CD4-positive, alpha-beta T cell treated with Interleukin-12 subunit alpha and Interleukin-12 subunit beta, for 1 hour (primary cell): ENCODE data around the gene ZDHHC18.
"Not testable (repeated sequence)": the region's sequence is repeated elsewhere in the genome, so short reads cannot be mapped to it uniquely, and the experiment has no call there.

Experiments
- DNase-seq: peaks from one replicate; pipeline ENCODE4 v3.0.0-alpha.2; 2020

Gene ZDHHC18

DNA sequence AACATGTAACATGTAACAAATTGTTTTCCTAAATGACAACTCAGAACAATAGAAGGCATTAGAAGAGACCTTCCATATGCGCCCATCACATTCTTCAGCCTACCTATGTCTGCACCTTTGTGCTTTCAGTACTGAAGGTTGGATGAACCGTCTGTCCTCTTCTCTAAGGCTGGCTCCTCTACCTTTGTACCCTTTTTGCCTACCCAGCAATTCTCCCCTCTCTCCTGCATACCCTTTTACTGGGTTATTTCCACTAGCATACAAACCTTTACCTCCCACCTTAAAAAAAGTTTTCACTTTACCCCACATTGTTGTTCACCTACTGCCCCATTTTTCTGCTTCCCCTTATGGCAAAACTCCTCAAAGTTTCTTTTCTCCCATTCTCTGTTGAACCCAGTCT is 33.6 kb upstream of the ZDHHC18 start:
- DNase-seq = no peak

DNA sequence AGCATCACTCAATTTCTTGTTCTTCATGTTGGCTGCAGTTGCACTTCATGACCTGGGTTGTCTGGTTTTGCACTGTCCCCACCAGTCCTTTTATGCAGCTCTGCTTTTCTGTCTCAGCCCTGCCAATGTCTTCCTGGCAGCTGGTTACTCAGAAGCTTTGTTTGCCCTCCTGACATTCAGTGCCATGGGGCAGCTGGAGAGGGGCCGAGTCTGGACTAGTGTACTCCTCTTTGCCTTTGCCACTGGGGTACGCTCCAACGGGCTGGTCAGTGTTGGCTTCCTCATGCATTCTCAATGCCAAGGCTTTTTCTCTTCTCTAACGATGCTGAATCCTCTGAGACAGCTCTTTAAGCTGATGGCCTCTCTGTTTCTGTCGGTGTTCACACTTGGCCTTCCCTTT is 32.1 kb upstream of the ZDHHC18 start:
- no peak for DNase-seq

DNA sequence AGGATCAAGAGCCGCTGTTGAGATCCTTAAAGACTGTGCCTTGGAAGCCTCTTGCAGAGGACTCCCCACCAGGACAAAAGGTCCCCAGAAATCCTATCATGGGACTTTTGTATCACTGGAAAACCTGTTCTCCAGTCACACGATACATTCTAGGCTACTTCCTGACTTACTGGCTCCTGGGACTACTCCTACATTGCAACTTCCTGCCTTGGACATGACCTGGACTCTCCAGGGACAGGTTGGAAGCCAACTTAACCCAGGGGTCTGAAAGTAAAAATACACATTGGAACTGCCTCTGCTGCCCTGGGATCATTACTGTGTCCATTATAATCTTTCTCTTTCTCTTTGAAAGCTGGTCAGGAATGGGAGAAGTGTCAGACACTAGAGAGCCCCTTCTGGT is 28.9 kb upstream of the ZDHHC18 start:
- DNase-seq = no peak

DNA sequence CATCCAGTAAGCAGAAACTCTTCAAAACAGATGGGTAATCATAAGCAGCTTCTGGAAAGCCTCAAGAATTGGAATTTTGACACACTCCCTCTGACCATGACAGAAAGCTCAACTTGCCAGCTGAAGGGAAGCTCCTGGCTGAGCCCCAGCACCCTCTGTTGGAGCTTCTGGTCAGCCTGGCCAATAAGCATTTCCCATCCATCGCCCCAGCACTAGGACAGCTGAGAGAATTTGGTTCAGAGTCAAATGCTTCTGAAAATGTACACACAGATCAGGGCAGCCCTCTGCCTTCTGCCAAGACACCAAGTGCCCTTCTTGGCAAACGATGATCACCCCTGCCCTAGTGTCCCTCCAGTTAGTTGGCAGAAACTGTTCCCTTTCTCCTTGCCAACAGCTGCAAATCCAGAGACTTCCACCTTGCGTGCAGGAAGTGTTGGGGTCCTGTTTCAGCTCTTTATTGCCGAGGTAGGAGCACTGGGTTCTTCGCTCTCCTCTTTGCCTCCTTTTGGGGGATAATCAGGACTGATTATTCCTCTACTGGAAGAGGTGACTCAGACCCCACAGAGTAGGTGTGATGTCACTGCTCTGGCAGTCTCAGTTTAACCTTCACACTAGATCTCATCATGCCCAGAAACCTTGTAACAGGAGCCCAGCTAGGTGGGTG is 26.9 kb upstream of the ZDHHC18 start:
- DNase-seq = no peak

DNA sequence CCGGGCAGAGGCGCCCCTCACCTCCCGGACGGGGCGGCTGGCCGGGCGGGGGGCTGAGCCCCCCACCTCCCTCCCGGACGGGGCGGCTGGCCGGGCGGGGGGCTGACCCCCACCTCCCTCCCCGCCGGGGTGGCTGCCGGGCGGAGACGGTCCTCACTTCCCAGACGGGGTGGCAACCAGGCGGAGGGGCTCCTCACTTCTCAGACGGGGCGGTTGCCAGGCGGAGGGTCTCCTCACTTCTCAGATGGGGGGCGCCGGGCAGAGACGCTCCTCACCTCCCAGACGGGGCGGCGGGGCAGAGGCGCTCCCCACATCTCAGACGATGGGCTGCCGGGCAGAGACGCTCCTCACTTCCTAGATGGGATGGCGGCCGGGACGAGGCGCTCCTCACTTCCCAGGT is 22.6 kb upstream of the ZDHHC18 start:
- DNase-seq = not testable (repeated sequence)

DNA sequence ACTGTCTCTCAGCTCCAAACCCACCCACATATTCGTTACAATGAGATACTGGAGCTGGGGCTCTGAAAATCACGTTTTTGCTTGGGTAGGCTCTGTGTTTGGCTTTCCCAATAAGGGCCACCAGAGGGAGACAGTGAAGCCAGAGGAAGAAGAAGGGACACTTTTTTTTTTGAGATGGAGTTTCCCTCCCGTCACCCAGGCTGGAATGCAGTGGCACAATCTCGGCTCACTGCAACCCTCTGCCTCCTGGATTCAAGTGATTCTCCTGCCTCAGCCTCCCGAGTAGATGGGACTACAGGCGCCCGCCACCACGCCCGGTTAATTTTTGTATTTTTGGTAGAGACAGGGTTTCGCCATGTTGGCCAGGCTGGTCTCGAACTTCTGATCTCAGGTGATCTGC is 16.4 kb upstream of the ZDHHC18 start:
- peak; percentile 87 for DNase-seq

DNA sequence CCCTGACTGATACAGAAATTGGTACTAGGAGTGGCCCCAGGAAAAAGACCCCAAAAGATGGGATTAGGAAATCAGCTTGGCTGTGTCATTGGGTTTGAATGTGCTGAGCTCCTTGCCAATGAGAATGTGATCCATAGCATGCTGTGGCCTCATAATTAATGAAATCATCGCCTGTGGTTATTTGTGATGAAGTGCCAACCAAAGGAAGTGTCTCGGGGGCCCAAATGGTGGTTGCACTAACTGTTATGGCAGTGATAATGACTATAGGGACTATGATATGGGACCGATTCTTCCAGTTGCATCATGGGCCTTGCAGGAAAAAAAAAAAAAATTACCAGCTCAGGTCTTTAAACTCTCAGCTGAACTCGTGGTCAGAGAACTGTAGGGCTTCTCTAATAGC is 15.4 kb upstream of the ZDHHC18 start:
- peak; percentile 45 for DNase-seq

DNA sequence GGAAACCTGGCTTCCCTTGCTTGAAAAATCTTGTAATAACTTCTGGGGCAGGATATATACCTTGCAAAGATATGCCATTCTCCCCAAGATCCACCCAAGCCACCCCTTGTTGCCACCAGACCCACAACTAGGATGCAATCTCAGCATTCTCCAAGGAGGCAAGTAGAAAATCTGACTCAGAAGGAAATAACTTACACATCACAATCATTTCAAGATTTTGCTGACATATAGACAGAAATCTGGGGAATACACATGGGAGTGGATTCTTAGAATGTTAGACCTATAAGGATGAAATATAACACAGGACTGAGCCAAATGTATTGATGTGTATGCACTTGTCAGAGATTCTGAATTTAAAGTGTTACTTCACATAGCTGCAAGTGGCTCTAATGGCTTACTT is 14.8 kb upstream of the ZDHHC18 start:
- no peak for DNase-seq

DNA sequence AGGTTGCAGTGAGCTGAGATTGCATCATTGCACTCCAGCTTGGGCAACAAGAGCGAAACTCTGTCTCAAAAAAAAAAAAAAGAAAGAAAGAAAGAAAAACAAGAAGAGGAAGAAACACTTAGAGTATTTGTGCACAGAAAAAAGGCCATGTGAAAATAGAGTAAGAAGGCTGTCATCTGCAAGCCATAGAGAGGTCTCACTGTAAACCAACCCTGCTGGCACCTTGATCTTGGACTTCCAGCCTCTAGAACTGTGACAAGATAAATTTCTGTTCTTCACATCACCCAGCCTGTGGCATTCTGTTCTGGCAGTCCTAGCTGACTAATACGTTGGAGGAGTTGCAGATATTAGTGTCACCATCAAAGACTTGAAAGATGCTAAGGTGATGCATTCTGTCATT is 12.1 kb upstream of the ZDHHC18 start:
- no peak for DNase-seq

DNA sequence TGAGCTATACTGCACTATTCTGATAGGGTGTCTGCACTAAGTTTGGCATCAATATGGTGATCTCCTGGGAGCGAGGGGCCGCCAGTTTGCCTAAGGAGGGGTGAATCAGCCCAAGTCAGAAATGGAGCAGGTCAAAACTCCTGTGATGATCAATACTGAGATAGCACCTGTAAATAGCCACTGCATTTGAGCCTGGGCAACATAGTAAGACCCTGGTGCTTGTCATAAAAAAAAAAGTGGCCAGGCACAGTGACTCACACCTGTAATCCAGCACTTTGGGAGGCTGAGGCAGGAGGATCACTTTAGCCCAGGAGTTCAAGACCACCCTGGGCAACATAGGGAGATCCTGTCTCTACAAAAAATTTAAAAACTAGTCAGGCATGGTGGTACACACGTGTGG is 11.6 kb upstream of the ZDHHC18 start:
- DNase-seq = no peak

DNA sequence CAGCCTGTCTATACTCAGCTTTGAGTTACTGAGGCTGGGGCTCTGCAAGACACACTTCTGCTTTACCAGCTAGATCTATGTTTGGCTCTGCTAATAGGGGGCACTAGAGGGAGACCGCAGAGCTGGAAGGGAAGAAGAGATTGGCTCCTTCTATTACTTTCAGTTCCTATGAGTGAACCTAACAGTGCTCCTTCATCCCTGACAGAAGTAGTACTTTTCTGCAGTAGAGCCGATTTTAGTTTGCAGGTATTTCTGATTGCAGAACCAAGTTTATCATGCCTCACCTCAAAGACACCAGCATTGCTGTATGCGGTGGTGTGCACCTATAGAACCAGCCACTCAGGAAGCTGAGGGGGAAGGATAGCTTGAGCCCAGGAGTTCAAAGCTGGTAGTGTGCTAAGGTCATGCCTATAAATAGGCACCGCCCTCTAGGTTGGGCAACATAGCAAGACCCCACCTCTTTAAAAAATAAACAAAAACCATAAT is 5.7 kb upstream of the ZDHHC18 start:
- DNase-seq = peak; percentile 69

DNA sequence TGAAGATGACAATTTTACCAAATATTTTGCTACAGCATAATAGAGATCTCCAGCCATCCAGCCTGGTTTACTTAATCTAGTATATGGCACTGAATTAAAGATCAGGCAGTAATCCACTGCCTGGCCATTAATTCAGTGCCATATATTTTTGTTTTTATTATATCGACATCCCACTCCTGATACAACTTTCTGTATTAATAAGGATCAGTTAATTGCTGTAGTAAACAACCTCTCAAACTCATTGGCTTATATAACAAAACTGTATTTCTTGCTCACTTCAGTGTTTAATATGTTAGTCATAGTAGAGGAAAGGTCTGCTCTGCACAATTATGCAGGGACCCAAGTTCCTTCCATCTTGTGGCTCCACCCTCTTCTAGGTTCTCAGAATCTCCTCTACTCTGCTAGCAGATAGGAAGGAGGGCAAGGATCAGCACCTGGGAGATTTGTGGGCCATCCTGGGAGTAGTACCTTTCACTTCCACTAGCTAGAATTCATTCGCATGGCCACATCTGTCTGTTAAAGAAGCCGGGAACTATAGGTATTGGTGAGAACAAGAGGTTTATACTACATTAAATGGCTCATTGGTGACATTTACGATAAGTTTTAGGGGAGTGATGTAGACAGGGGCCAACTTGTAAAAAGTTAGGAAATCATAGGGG is 3.6 kb upstream of the ZDHHC18 start:
- no peak for DNase-seq

DNA sequence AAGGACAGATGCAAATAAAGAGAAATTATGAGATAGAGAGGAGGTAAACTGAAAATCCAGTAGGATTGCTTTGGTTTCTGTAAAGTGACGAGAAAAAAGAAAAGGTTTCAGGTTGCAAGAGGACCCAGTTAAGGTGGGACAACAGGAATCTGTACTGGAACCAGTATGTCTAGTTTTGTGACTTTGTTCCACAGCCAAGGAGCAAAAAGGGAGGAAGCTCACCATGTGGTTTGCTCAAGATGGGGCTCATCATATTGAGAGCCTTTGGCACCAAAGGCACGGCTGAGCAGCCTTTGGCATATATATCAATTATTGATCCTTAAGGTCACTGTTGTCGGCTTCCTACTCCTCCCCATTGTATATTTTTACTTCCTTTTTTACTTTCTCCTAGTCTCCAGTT is 1.8 kb upstream of the ZDHHC18 start:
- DNase-seq = no peak

DNA sequence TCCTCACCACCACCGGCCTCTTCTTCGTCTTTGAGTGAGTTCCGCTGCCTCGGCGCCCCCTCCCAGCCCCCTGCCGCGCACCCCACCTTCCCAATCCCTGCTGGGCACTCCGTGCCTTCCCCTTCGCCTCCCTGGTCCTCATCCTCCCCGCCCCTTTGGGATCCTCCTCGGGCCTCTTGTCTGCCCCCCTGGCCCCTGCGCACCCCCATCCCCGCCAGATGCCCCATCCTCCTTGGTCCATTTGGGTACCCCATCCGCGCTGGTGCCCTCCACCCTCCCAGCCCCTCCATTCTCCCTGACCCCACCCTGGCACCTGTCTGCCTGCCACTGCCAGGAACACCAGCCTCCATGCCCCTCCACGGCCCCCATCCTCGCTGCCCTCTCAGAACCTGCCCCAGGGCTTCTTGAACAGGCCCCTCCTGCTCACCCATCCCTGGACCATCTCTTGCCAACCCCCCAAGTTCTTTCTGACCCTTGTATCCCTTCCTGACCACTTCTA is 667 bp downstream of the ZDHHC18 start:
- no peak for DNase-seq

DNA sequence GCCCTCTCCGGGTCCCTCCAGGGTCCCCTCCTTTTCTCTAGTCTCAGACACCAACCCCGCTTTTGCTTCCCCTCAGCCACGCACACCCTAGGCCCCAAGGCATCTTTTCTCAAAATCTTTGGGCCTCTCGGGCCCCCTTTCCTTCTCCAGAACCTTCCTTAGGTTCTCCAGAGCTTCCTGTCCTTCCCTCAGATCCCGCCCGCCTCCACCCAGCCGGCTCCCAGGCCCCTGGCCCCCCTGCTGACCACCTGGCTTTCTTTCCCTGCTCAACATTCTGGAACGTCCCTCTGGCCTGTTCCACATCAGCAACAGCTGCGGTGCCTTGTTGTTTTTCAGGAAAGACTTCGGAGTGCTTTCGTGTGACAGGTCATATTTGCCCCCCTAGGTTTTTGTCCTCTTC is 1.2 kb downstream of the ZDHHC18 start:
- DNase-seq = no peak

DNA sequence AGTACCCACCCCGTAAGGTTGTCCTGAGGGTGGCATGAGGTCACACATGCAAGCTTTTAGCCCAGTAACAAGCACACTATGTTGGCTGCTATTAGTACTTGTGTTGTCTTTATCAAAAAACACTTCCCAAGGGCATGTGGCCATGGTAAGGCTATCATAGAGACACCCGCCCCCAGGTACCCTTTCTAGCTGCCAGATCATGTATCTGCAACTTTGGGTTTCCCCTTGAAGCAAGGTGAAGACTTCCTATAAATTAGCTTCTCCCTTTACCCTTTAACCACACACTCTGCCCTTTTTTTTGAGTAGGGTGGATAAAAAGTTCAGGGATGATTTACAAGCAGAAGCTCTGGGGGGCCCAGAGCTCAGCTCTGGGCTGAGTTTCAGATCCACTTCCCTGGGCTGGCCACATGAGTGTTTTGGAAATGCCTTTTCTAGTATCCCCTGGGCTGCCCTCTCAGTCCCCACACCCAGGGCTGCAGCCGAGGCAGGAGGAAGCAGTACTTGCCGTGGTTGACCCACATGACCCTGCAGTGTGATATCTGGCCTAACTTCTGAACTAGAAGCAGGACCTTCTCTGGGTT is 2.0 kb downstream of the ZDHHC18 start:
- peak; percentile 54 for DNase-seq

DNA sequence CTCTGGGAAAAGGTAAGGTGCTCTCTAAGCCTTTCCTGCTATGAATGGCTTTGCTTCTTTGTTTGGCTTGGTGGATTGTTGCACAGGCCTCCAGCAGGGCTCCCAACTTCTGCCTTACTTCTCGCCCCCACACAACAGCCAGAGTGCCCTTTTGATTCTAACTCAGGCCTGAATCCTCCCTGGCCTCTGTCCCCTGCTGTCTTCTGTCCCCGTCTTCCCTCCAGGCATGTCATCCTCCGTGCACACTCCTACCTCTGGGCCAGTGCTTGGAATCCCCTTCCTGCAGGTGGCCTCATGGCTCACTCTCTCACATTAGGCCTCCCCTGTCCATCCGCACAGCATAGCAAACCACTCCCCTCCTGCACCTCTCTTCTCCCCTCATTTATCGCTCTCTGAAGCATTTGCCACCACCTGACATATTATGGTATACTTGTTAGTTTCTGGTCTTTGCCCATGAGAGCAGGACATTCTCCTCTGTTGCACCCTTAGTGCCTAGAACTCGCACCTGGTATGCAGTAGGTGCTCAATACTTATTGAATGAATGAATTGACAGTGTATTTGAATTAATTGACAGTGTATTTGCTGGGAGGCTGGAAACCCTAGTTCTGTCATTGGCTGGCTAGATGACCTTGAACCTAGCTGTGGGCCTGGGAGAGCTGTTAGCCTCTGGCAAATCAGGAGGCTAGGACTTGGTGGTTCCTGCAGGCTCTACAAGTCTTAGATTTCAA is 2.9 kb downstream of the ZDHHC18 start:
- no peak for DNase-seq

DNA sequence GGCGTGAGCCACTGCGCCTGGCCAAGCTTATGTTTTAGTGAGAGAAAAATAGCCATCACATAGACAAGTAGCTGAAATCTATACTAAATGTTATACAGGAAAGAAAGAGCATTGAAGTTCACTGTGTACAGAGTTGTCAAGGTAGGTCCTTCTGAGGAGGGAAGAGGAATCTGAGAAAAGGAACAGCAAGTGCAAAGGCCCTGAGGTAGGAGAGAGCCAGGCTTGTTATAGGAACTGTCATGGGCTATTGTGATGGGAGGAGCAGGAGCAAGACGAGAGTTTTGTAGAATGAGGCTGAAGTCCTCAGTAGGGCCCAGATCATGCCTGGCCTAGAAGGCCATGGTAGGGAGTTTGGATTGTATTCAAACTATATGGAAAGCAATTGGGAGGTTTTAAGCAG is 4.6 kb downstream of the ZDHHC18 start:
- no peak for DNase-seq

DNA sequence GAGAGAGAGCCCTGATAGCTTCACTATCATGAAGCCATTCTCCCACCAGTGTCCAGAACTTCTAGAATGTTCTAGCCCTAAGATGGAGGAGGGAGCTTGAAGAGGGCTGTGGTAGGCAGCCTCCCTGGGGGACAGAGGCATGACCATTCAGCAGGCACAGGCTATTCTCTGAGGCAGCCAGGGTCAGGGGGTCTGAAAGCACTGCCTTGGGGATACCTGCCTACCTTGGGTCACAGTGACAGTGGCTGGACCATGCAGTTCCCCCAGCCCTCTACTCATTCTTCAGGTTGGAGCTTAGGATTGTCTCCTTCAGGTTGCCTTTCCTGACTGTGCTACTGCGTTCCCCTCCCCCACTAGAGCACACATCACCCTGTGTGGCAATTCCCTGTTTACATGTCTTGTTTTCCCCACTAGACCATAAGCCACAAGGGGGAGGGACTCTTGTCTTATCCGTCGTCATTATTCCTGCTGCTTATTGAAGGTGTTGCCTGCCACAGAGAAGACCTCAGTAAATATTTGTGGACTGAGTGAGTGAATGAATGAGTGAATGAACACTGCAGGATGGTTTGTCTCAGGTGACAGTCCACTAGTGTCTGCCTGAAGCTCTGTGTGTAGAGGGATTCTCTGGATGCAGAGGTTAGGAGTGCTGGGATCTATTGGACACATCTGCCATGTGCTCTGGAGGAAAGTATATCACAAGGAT is 5.2 kb downstream of the ZDHHC18 start:
- peak; percentile 58 for DNase-seq

DNA sequence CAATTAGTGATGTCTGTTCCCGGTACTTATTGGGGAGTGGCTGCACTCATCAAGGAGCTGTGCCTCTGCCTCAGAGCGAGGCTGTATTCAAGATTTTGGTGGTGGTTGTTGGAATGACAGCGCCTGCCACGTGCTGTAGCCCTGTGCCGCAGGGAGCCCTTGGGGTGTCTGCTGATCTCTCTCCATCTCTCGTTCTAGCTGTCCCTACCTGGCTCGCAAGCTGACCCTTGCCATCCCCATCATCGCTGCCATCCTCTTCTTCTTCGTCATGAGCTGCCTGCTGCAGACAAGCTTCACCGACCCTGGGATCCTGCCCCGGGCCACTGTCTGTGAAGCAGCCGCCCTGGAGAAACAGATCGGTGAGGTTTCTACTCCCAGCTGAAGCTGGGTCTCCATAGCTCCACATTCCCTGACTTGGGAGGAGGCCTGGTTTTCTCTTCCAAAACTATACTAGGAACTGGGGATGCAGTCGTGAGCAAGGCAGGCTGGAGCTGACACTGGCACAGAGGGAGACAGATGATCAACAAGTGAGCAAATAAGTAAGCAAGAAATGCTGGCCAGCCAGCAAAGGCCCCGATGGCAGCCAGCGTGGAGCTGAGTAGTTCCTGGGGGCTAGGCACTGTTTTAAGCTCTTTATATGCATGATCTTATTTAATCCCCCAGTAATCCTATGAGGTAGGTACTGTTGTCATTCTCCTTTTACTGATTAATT is 5.9 kb downstream of the ZDHHC18 start:
- DNase-seq = no peak

DNA sequence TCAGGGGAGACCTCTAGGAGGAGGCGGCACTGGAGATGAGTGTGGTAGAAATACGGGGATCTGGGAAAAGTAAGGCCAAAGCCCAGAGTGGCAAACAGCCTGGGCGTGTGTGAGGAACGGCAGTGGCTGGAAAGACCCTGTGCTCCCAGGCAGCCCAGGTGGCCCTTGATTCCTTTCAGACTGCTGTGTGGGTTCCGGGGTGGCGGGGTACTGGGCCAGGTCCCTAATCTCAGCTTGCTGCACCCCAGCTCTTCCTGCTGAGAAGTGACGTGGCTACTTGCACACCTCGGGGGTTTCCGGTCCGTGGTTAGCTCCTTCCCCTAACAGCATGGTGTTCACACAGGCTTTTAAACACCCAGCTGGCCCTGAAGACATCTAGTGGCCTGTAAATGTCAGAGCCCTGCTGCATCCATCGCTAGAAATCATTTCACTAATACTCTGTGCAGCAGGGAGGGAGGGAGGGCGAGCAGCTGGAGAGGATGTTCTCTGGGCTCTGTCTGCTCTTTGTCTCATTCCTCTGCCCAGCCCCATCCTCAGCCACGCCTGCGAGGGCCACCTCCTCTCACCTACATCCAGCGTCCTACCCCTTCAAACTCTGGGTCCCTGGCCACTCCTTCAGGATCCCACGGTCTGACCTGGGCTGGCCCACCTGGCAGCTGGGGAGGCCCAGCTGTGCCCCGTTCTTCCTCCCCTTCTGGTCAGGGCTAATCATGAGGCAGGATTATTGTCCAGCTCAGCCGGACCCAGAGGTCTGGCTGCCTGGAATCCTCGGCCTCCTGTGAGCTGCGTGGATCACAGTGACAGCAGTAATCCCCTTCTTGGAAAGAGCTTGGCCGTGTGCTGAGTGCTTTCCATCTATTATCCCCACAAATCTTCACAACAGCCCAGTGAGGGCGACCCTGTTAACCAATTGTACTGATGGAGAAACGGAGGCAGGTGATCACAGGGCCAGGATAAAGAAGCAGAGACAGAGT is 7.2 kb downstream of the ZDHHC18 start:
- DNase-seq = peak; percentile 95
